Panc1 (cell line): Measurements from ENCODE around the gene ZC3H15.

Experiments used
- CTCF ChIP-seq: fragments of 450-650 bp; IDR thresholded peaks from 2 replicates; pipeline ENCODE4 v1.5.1; 2017; ENCODE audit warnings: mild to moderate bottlenecking
- REST ChIP-seq, 2 experiments: IDR thresholded peaks; 2 replicates each; pipeline ENCODE4 v1.6.1; 2011 to 2012; ENCODE audit warnings: low read depth in 2 of 2, control low read depth in 1 of 2, low read length in 1 of 2, mild to moderate bottlenecking in 1 of 2, moderate library complexity in 1 of 2; ENCODE audit not compliant: insufficient read depth in 1 of 2
- SIN3A ChIP-seq: IDR thresholded peaks from 2 replicates; pipeline ENCODE4 v1.6.1; 2012; ENCODE audit warnings: low read depth, mild to moderate bottlenecking, low read length, moderate library complexity, borderline replicate concordance; ENCODE audit not compliant: insufficient read depth
- TCF7L2 ChIP-seq: IDR thresholded peaks from 2 replicates; pipeline ENCODE4 v1.6.1; 2011; ENCODE audit warnings: mild to moderate bottlenecking, low read depth, low read length, inconsistent platforms

- TF ChIP-seq CTCF (no peak), REST (IDR thresholded peaks at IDR 0.05; ENCODE audit: insufficient read depth in 1 of 2, low read depth in 2 of 2, low read length in 1 of 2) (no peak), SIN3A (no peak), TCF7L2 (no peak)
Measured at GRCh38 chr2:186437719-186438118, 48.3 kb upstream of the ZC3H15 start.
